NCI-H526 (cell line): ENCODE measurements around the gene SCAI.
"Not testable (repeated sequence)": the region's sequence is repeated elsewhere in the genome, so short reads cannot be mapped to it uniquely, and the experiment has no call there.

Experiments used
- DNase-seq, 2 experiments: peaks; one replicate each; lab custom pipeline; 2025; lab: John Stamatoyannopoulos, UW

The SCAI gene

GRCh38 chr9:124947727-124948391, 195.5 kb downstream of the SCAI start:
- no peak for DNase-seq

- no peak for DNase-seq
Observed at GRCh38 chr9:124946167-124946566, 197.2 kb downstream of the SCAI start.

- DNase-seq = peak in 1 of 2 experiments; percentile 52
Observed at GRCh38 chr9:124941679-124942561, 201.4 kb downstream of the SCAI start.

GRCh38 chr9:124940894-124941678, 202.2 kb downstream of the SCAI start, which contains the start of gene GOLGA1:
TSS of gene GOLGA1 (minus strand) at chr9:124941083. CDS start at chr9:124938711, 2,372 bp downstream.
- DNase-seq = peak; percentile 67 to 95

GRCh38 chr9:124940521-124940893, 202.8 kb downstream of the SCAI start:
- DNase-seq = peak; percentile 30 to 68

GRCh38 chr9:124939944-124940343, 203.4 kb downstream of the SCAI start:
- no peak for DNase-seq

- no peak for DNase-seq
Observed at GRCh38 chr9:124934290-124934689, 209.0 kb downstream of the SCAI start.

GRCh38 chr9:124932333-124932732, 211.0 kb downstream of the SCAI start:
- no peak for DNase-seq

- no peak for DNase-seq
Observed at GRCh38 chr9:124929464-124929863, 213.9 kb downstream of the SCAI start.

GRCh38 chr9:124928116-124928515, 215.2 kb downstream of the SCAI start:
- no peak for DNase-seq

- not testable (repeated sequence) for DNase-seq
Observed at GRCh38 chr9:124920394-124920793, 222.9 kb downstream of the SCAI start.

- no peak for DNase-seq
Observed at GRCh38 chr9:124914753-124915405, 228.4 kb downstream of the SCAI start.

- no peak for DNase-seq
Observed at GRCh38 chr9:124913378-124913777, 229.9 kb downstream of the SCAI start.

- no peak for DNase-seq
Observed at GRCh38 chr9:124911766-124912165, 231.6 kb downstream of the SCAI start.

- DNase-seq = no peak
Observed at GRCh38 chr9:124908098-124908497, 235.2 kb downstream of the SCAI start.

GRCh38 chr9:124906966-124907365, 236.4 kb downstream of the SCAI start:
- DNase-seq = no peak

GRCh38 chr9:124899845-124900244, 243.5 kb downstream of the SCAI start:
- DNase-seq = no peak

GRCh38 chr9:124897570-124898460, 245.5 kb downstream of the SCAI start:
- DNase-seq = no peak

- DNase-seq = peak in 1 of 2 experiments; percentile 18
Observed at GRCh38 chr9:124894741-124895170, 248.6 kb downstream of the SCAI start.

GRCh38 chr9:124894035-124894740, 249.1 kb downstream of the SCAI start:
- no peak for DNase-seq
